Peyer's patch (tissue), 4 donors: ENCODE data around the gene TBC1D7.

Source experiments
- POLR2A ChIP-seq, 2 donors: fragments of 450-650 bp; IDR thresholded peaks; one replicate each; pipeline ENCODE4 v1.5.1; 2017; ENCODE audit warnings: antibody characterized with exemption in 2 of 2, mild to moderate bottlenecking in 2 of 2, moderate library complexity in 2 of 2
- TF ChIP-seq, protein P1 (sequence below), 6 experiments: fragments of 450-650 bp in 4 of 6; fragments of 200-600 bp in 2 of 6; sonication (generic) in 1 of 6; IDR thresholded peaks; one replicate each; pipeline ENCODE4 v1.5.1; 2017 to 2019; ENCODE audit warnings: antibody characterized with exemption in 6 of 6, mild to moderate bottlenecking in 3 of 6, moderate library complexity in 1 of 6

DNA sequence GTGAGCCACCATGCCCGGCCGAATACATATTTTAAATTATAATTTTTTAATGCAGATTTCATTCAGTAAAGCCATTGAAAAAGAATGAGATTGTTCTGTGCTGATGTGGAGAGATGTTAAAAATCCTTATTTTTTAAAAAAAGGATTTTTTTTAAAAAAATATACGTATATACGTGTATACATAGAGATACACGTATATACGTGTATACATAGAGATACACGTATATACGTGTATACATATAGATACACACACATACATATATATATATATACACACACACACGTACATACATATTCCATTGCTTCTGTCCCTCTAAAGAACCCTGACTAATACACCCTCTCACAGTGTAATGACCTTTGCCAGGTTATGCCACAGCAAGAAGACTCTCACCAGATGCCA lies 23.8 kb upstream of the TBC1D7 start:
- TF ChIP-seq, protein P1, sequence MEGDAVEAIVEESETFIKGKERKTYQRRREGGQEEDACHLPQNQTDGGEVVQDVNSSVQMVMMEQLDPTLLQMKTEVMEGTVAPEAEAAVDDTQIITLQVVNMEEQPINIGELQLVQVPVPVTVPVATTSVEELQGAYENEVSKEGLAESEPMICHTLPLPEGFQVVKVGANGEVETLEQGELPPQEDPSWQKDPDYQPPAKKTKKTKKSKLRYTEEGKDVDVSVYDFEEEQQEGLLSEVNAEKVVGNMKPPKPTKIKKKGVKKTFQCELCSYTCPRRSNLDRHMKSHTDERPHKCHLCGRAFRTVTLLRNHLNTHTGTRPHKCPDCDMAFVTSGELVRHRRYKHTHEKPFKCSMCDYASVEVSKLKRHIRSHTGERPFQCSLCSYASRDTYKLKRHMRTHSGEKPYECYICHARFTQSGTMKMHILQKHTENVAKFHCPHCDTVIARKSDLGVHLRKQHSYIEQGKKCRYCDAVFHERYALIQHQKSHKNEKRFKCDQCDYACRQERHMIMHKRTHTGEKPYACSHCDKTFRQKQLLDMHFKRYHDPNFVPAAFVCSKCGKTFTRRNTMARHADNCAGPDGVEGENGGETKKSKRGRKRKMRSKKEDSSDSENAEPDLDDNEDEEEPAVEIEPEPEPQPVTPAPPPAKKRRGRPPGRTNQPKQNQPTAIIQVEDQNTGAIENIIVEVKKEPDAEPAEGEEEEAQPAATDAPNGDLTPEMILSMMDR (IDR thresholded peaks at IDR 0.05): no peak
- no peak for TF ChIP-seq POLR2A (IDR thresholded peaks at IDR 0.05)
